GM20000 (cell line): Measurements from ENCODE around the gene PSAPL1.

ENCODE experiments used
- DNase-seq: peaks from one replicate; pipeline ENCODE4 v3.0.0; 2012; ENCODE audit warnings: low spot score
- TF ChIP-seq, protein P1 (sequence below): IDR thresholded peaks from 2 replicates; pipeline ENCODE4 v1.5.1; 2012; ENCODE audit warnings: mild to moderate bottlenecking, control low read depth; ENCODE audit errors: extremely low read depth, missing control alignments

PSAPL1 gene, protein sequence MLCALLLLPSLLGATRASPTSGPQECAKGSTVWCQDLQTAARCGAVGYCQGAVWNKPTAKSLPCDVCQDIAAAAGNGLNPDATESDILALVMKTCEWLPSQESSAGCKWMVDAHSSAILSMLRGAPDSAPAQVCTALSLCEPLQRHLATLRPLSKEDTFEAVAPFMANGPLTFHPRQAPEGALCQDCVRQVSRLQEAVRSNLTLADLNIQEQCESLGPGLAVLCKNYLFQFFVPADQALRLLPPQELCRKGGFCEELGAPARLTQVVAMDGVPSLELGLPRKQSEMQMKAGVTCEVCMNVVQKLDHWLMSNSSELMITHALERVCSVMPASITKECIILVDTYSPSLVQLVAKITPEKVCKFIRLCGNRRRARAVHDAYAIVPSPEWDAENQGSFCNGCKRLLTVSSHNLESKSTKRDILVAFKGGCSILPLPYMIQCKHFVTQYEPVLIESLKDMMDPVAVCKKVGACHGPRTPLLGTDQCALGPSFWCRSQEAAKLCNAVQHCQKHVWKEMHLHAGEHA

GRCh38 chr4:7434766-7435150, at the start of gene PSAPL1:
Gene PSAPL1 (minus strand): TSS chr4:7434930. CDS start chr4:7434879, 51 bp downstream.
- TF ChIP-seq, protein P1, sequence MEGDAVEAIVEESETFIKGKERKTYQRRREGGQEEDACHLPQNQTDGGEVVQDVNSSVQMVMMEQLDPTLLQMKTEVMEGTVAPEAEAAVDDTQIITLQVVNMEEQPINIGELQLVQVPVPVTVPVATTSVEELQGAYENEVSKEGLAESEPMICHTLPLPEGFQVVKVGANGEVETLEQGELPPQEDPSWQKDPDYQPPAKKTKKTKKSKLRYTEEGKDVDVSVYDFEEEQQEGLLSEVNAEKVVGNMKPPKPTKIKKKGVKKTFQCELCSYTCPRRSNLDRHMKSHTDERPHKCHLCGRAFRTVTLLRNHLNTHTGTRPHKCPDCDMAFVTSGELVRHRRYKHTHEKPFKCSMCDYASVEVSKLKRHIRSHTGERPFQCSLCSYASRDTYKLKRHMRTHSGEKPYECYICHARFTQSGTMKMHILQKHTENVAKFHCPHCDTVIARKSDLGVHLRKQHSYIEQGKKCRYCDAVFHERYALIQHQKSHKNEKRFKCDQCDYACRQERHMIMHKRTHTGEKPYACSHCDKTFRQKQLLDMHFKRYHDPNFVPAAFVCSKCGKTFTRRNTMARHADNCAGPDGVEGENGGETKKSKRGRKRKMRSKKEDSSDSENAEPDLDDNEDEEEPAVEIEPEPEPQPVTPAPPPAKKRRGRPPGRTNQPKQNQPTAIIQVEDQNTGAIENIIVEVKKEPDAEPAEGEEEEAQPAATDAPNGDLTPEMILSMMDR = no peak
- no peak for DNase-seq

GRCh38 chr4:7481227-7481626, 46.5 kb upstream of the PSAPL1 start:
- DNase-seq = no peak
- TF ChIP-seq, protein P1 = no peak

- DNase-seq = no peak
Observed at GRCh38 chr4:7480423-7480822, 45.7 kb upstream of the PSAPL1 start.

GRCh38 chr4:7478665-7479064, 43.9 kb upstream of the PSAPL1 start:
- TF ChIP-seq, protein P1 = no peak
- DNase-seq = no peak

More at GRCh38 chr4:7480423-7480822, 45.7 kb upstream of the PSAPL1 start:
- TF ChIP-seq, protein P1 = no peak

GRCh38 chr4:7477695-7478094, 43.0 kb upstream of the PSAPL1 start:
- DNase-seq = no peak
- TF ChIP-seq, protein P1 = no peak

DNA sequence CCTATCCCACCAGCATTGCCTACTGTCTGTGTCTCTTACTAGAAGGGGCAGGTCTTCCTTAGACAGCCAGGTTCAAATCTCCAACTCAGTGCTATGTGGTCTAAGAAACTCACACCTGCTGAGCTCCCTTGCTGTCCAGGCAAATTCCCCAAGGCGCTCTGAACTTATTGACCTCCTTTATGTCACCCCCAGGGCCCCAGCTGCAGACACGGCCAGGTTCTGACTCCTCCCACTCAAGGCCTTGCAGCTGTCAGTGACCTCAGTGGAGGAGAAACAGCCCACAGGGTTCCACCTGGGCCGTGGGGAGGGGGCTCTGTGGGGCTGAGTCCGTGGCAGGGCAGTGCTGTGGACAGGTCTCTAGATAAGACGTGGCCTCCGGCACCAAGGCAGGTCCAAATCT, 42.1 kb upstream of the PSAPL1 start:
- DNase-seq = no peak

DNA sequence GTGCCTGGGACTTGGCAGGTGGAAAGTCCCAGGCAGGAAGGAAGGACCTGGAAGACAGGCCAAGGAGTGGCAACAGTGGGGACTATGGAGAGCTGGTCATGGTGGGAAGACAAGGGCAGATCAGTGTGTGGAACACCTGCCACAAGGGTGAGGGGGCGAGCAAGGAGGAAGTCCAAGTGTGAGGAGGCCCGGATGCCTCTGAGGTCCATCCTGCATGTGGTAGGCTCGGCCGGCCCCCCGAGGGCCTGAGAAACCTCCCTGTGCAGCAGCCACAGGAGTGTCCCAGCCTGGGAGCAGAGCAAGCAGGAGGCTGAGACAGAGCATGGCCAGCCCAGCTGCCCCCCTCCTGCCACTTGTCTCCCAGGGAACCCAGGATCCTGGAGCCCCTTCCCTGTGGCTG, 40.5 kb upstream of the PSAPL1 start:
- TF ChIP-seq, protein P1 = no peak
- no peak for DNase-seq

More for the DNA sequence above, 42.1 kb upstream of the PSAPL1 start:
- TF ChIP-seq, protein P1 = no peak
